Endothelial cell of umbilical vein (primary cell): Measurements from ENCODE around the gene ARHGEF7. TPM values are rescaled to one million over a fixed set of nuclear protein-coding genes. Genes with fewer than 3 reads are reported as not detected.

Experiments
- BruUV-seq: library from RNA; stranded (reverse); fragments of 400-500 nt; replicated peaks from 2 replicates; lab custom pipeline; 2021; lab: Mats Ljungman, UMichigan
- CTCF ChIA-PET: fragments of 300-600, 350-600 bp; sonication (Branson Sonifier 250); formaldehyde crosslinking; loops from one replicate; lab custom pipeline; 2021; ENCODE audit warnings: antibody characterized with exemption, inconsistent platforms; lab: Charles Lee
- POLR2A ChIA-PET: fragments of 300-600, 350-600 bp; sonication (Branson Sonifier 250); formaldehyde crosslinking; loops from one replicate; lab custom pipeline; 2021; ENCODE audit warnings: antibody characterized with exemption, inconsistent platforms; lab: Charles Lee
- DNase-seq: peaks from one replicate; pipeline ENCODE4 v3.0.0-alpha.2; 2011; ENCODE audit warnings: low read depth, low spot score
- FAIRE-seq: peaks from 2 replicates; lab custom pipeline; 2011; peaks lifted over from hg19 to GRCh38; lab: Jason Lieb, UNC
- H2AFZ ChIP-seq: 2 replicates; pipeline ENCODE4 v1.6.0; 2012; ENCODE audit warnings: low read depth, low read length, control low read depth, inconsistent platforms
- H3K27ac ChIP-seq: 2 replicates; pipeline ENCODE4 v1.5.1; 2011; ENCODE audit warnings: low read depth, mild to moderate bottlenecking, control low read depth, low read length, moderate library complexity; ENCODE audit not compliant: insufficient read depth
- H3K27me3 ChIP-seq, 2 experiments: 2 replicates each; pipeline versions ENCODE4 v1.6.0 to v1.6.1; 2011; ENCODE audit warnings: low read length in 2 of 2, mixed read lengths in 1 of 2; ENCODE audit not compliant: control insufficient read depth in 2 of 2, insufficient read depth in 2 of 2
- H3K36me3 ChIP-seq, 2 experiments: 2 replicates in 1 of 2; 3 replicates in 1 of 2; pipeline ENCODE4 v1.5.1; 2011; ENCODE audit warnings: low read length in 2 of 2, mild to moderate bottlenecking in 1 of 2, moderate library complexity in 1 of 2; ENCODE audit not compliant: control insufficient read depth in 2 of 2, insufficient read depth in 2 of 2; ENCODE audit errors: extremely low read depth in 1 of 2
- H3K4me1 ChIP-seq: 3 replicates; pipeline ENCODE4 v1.5.1; 2011; ENCODE audit warnings: mild to moderate bottlenecking, low read length; ENCODE audit not compliant: control insufficient read depth, insufficient read depth; ENCODE audit errors: extremely low read depth
- H3K4me2 ChIP-seq: 2 replicates; pipeline ENCODE4 v1.6.1; 2011; ENCODE audit warnings: low read length, control low read depth, mixed read lengths; ENCODE audit not compliant: insufficient read depth
- H3K4me3 ChIP-seq, 3 experiments: fragments of 200-600 bp in 1 of 3; sonication (generic), shearing (Covaris generic) in 1 of 3; replicated peaks in 1 of 3; 2 replicates each; pipeline ENCODE4 v1.5.1; 2011 to 2016; ENCODE audit warnings: control low read depth in 3 of 3, low read length in 3 of 3, mild to moderate bottlenecking in 2 of 3, inconsistent platforms in 1 of 3, low read depth in 1 of 3, moderate library complexity in 1 of 3; ENCODE audit not compliant: insufficient read depth in 1 of 3
- H3K79me2 ChIP-seq: 2 replicates; pipeline ENCODE4 v1.6.0; 2012; ENCODE audit warnings: low read length, inconsistent platforms; ENCODE audit not compliant: control insufficient read depth, insufficient read depth
- H3K9ac ChIP-seq: replicated peaks from 2 replicates; pipeline ENCODE3; 2011; ENCODE audit warnings: low read length, control low read depth; ENCODE audit not compliant: insufficient read depth; ENCODE audit errors: extremely low read depth
- H3K9me1 ChIP-seq: replicated peaks from 3 replicates; pipeline ENCODE4 v1.6.0; 2011; ENCODE audit warnings: mild to moderate bottlenecking, low read length; ENCODE audit not compliant: control insufficient read depth, insufficient read depth; ENCODE audit errors: extremely low read depth
- H3K9me3 ChIP-seq: replicated peaks from 2 replicates; pipeline ENCODE4 v1.5.1; 2012; ENCODE audit warnings: low read length, inconsistent platforms; ENCODE audit not compliant: control insufficient read depth, insufficient read depth
- H4K20me1 ChIP-seq: replicated peaks from 2 replicates; pipeline ENCODE3; 2011; ENCODE audit warnings: mild to moderate bottlenecking, low read length; ENCODE audit not compliant: control insufficient read depth, insufficient read depth; ENCODE audit errors: extremely low read depth
- CTCF ChIP-seq, 2 donors: IDR thresholded peaks; 1 replicate in 1 of 2; 2 replicates in 1 of 2; pipeline ENCODE4 v1.5.1; 2011; ENCODE audit warnings: low read length in 2 of 2, mild to moderate bottlenecking in 2 of 2, moderate library complexity in 2 of 2, control low read depth in 1 of 2, inconsistent platforms in 1 of 2, low read depth in 1 of 2; ENCODE audit not compliant: insufficient read depth in 1 of 2; ENCODE audit errors: extremely low read depth in 1 of 2
- EZH2 ChIP-seq: IDR thresholded peaks from 2 replicates; pipeline ENCODE4 v1.6.1; 2012; ENCODE audit warnings: borderline replicate concordance, low read depth, mild to moderate bottlenecking, moderate library complexity, low read length, inconsistent platforms; ENCODE audit not compliant: severe bottlenecking
- FOS ChIP-seq: IDR thresholded peaks from 2 replicates; pipeline ENCODE4 v1.6.1; 2011; ENCODE audit warnings: mild to moderate bottlenecking, low read length, moderate library complexity, borderline replicate concordance; ENCODE audit not compliant: insufficient read depth
- GATA2 ChIP-seq: IDR thresholded peaks from 2 replicates; pipeline ENCODE4 v1.7.0; 2011; ENCODE audit warnings: low read depth, mild to moderate bottlenecking, moderate library complexity, mixed read lengths, low read length; ENCODE audit not compliant: insufficient read length, insufficient read depth
- JUN ChIP-seq: IDR thresholded peaks from 2 replicates; pipeline ENCODE4 v1.6.1; 2011; ENCODE audit warnings: borderline replicate concordance, low read depth; ENCODE audit not compliant: insufficient read length, insufficient read depth
- MAX ChIP-seq: IDR thresholded peaks from 2 replicates; pipeline ENCODE4 v1.6.1; 2011; ENCODE audit not compliant: insufficient read depth, insufficient read length
- MYC ChIP-seq: IDR thresholded peaks from one replicate; pipeline ENCODE4 v1.6.1; 2011; ENCODE audit warnings: mild to moderate bottlenecking, low read depth, low read length
- POLR2A ChIP-seq: IDR thresholded peaks from 2 replicates; pipeline ENCODE4 v1.6.1; 2012; ENCODE audit warnings: low read depth, mild to moderate bottlenecking, control low read depth, low read length
- POLR2AphosphoS5 ChIP-seq: IDR thresholded peaks from 2 replicates; pipeline ENCODE4 v1.6.1; 2012; ENCODE audit warnings: low read depth, mild to moderate bottlenecking, control low read depth, low read length, moderate library complexity; ENCODE audit not compliant: insufficient read depth
- dilution Hi-C: fragments of 300-500 bp; cut with MboI; formaldehyde crosslinking; loops from one replicate; pipeline ENCODE4 v1.15.0; 2019; ENCODE audit warnings: low sequenced_read_pairs; ENCODE audit not compliant: extremely low pct_ligation_motif_present
- intact Hi-C: fragments of 100-400 bp; cut with micrococcal nuclease; formaldehyde crosslinking; loops from one replicate; pipeline ENCODE4 v1.10.0; 2022
- polyA plus RNA-seq, 4 experiments: library from polyadenylated mRNA; depleted of rRNA in 3 of 4; stranded (reverse) in 3 of 4; unstranded in 1 of 4; fragments of >200 nt; gene quantifications; 2 replicates each; pipeline versions ENCODE4 v1.2.1 to v1.2.3, GENCODE V29; 2011 to 2012; ENCODE audit warnings: missing spikeins in 1 of 4
- total RNA-seq: library from RNA; stranded (reverse); gene quantifications from 2 replicates; pipeline ENCODE4 v1.2.3, GENCODE V29; 2021

The ARHGEF7 gene
- total and polyA plus RNA-seq, 2 donors (not counting 3 experiments of a cell fraction or from before 2014, with no cell fraction given) = 94.9 to 155 TPM

- FAIRE-seq (no peak), DNase-seq (no peak)
- H3K36me3 ChIP-seq = peaks cover 13 to 29% of the 10 kb centered on the region in 2 experiments
- POLR2A ChIA-PET = no interaction called here
- no peak overlapping the region for H2AFZ ChIP-seq
- H3K4me2 ChIP-seq = no peak overlapping the region
- no peaks in the 10 kb centered on the region for H3K27me3 ChIP-seq
- H4K20me1 ChIP-seq = peaks cover 7% of the 10 kb centered on the region
- no TSS peak for BruUV-seq
- intact Hi-C loops = no loop called here
- H3K4me1 ChIP-seq = peaks cover under 1% of the 10 kb centered on the region
- H3K9ac ChIP-seq = no peak overlapping the region
- no peaks in the 10 kb centered on the region for H3K9me1 ChIP-seq
- no peak overlapping the region for H3K4me3 ChIP-seq
- TF ChIP-seq EZH2 = no peak
- no peak for TF ChIP-seq MYC
- TF ChIP-seq CTCF (IDR thresholded peaks at IDR 0.05; ENCODE audit: extremely low read depth in 1 of 2, insufficient read depth in 1 of 2, low read depth in 1 of 2, low read length in 2 of 2) = no peak
- TF ChIP-seq FOS = no peak
- TF ChIP-seq MAX = no peak
- TF ChIP-seq POLR2A = no peak
- no peak for TF ChIP-seq POLR2AphosphoS5
- no peak for TF ChIP-seq JUN
- TF ChIP-seq GATA2 = no peak
- H3K79me2 ChIP-seq = peaks cover 46% of the 10 kb centered on the region
- CTCF ChIA-PET = no interaction called here
- H3K9me3 ChIP-seq = no peaks in the 10 kb centered on the region
- dilution Hi-C loops = no loop called here
- no peak overlapping the region for H3K27ac ChIP-seq
Observed at GRCh38 chr13:111245576-111246384, 130.7 kb downstream of the ARHGEF7 start.
